Endodermal cell (in vitro differentiated cells): ENCODE results near the gene KRT76. TPM values are rescaled to one million over a fixed set of nuclear protein-coding genes. Genes with fewer than 3 reads are reported as not detected.
"Not testable (repeated sequence)": the region's sequence is repeated elsewhere in the genome, so short reads cannot be mapped to it uniquely, and the experiment has no call there.

Experiments used
- DNase-seq: peaks from one replicate; pipeline ENCODE4 v3.0.0-alpha.2; 2017
- H3K27ac ChIP-seq: 2 replicates; pipeline ENCODE4 v1.5.1; 2013; ENCODE audit warnings: mild to moderate bottlenecking, low read depth, low read length, moderate library complexity
- H3K27me3 ChIP-seq: 2 replicates; pipeline ENCODE4 v1.6.1; 2013; ENCODE audit warnings: mild to moderate bottlenecking, low read length, moderate library complexity; ENCODE audit not compliant: insufficient read depth, control insufficient read depth, poor library complexity, severe bottlenecking
- H3K36me3 ChIP-seq: 2 replicates; pipeline ENCODE4 v1.7.0; 2013; ENCODE audit warnings: mild to moderate bottlenecking, low read length, moderate library complexity; ENCODE audit not compliant: control insufficient read depth, insufficient read depth
- H3K4me1 ChIP-seq: one replicate; pipeline ENCODE4 v1.7.0; 2013; ENCODE audit warnings: low read length; ENCODE audit not compliant: control insufficient read depth, insufficient read depth
- H3K4me3 ChIP-seq: 2 replicates; pipeline ENCODE4 v1.5.1; 2013; ENCODE audit warnings: mild to moderate bottlenecking, low read length, moderate library complexity
- H3K9ac ChIP-seq: 2 replicates; pipeline ENCODE4 v1.6.1; 2013; ENCODE audit warnings: mild to moderate bottlenecking, low read length, moderate library complexity; ENCODE audit not compliant: poor library complexity, severe bottlenecking; ENCODE audit errors: extremely low read depth
- H3K9me3 ChIP-seq: 2 replicates; pipeline ENCODE4 v1.6.1; 2013; ENCODE audit warnings: mild to moderate bottlenecking, low read length, moderate library complexity; ENCODE audit not compliant: control insufficient read depth
- H3K27ac Mint-ChIP-seq: 2 replicates; pipeline ENCODE4 v1.8.0; 2020; ENCODE audit warnings: mixed read lengths
- H3K27me3 Mint-ChIP-seq: 2 replicates; pipeline ENCODE4 v1.8.0; 2021; ENCODE audit warnings: mild to moderate bottlenecking, mixed read lengths; ENCODE audit not compliant: insufficient read depth
- H3K36me3 Mint-ChIP-seq: 2 replicates; pipeline ENCODE4 v1.8.0; 2020; ENCODE audit warnings: low read depth, mixed read lengths
- H3K4me1 Mint-ChIP-seq: 2 replicates; pipeline ENCODE4 v1.8.0; 2020; ENCODE audit warnings: mixed read lengths
- H3K4me3 Mint-ChIP-seq: 2 replicates; pipeline ENCODE4 v1.8.0; 2020; ENCODE audit warnings: mild to moderate bottlenecking, moderate library complexity, mixed read lengths
- H3K9me3 Mint-ChIP-seq: 2 replicates; pipeline ENCODE4 v1.8.0; 2020; ENCODE audit warnings: mild to moderate bottlenecking, mixed read lengths
- CTCF ChIP-seq: fragments of 200-600 bp; sonication (generic); conservative IDR thresholded peaks from 2 replicates; pipeline ENCODE4 v1.5.0; 2021; ENCODE audit warnings: antibody characterized with exemption, mild to moderate bottlenecking
- WGBS, 2 experiments: methylation state at CpG; one replicate each; pipeline versions ENCODE4 v1.1.5 to v1.1.7; 2013; ENCODE audit warnings: missing lambda C conversion rate in 2 of 2, mixed read lengths in 1 of 2; ENCODE audit not compliant: insufficient coverage in 1 of 2, insufficient read length in 1 of 2; 5-methylcytosine and 5-hydroxymethylcytosine counted together
- total RNA-seq, 2 donors: library from RNA; stranded (reverse); fragmentation: NEBNext Ultra II Directional in 1 of 2; extraction: Animal tissue kit (Norgen Biotek cat#: 25700) in 1 of 2; gene quantifications; 2 replicates in 1 of 2; 3 replicates in 1 of 2; pipeline ENCODE4 v1.2.1, GENCODE V29; 2021

The KRT76 gene
- total RNA-seq, 2 donors from 2014 or later = not detected

GRCh38 chr12:52752516-52752915, 24.6 kb downstream of the KRT76 start:
- DNase-seq = no peak
- Mint-ChIP-seq H3K27me3 (peaks cover 41% of the 10 kb centered on the region), H3K27ac (no peak overlapping the region), H3K36me3 (no peaks in the 10 kb centered on the region), H3K4me1 (no peaks in the 10 kb centered on the region), H3K4me3 (no peak overlapping the region), H3K9me3 (no peaks in the 10 kb centered on the region)
- H3K9me3 ChIP-seq = no peaks in the 10 kb centered on the region
- 78 to 100% methylated on average over 2 of the region's 2 CpGs for WGBS, 2 experiments
- TF ChIP-seq CTCF = no peak
- H3K27me3 ChIP-seq = peaks cover 61% of the 10 kb centered on the region
- H3K27ac ChIP-seq = no peak overlapping the region
- H3K4me3 ChIP-seq = no peak overlapping the region
- H3K4me1 ChIP-seq = no peaks in the 10 kb centered on the region
- no peaks in the 10 kb centered on the region for H3K36me3 ChIP-seq
- H3K9ac ChIP-seq = no peak overlapping the region

DNA sequence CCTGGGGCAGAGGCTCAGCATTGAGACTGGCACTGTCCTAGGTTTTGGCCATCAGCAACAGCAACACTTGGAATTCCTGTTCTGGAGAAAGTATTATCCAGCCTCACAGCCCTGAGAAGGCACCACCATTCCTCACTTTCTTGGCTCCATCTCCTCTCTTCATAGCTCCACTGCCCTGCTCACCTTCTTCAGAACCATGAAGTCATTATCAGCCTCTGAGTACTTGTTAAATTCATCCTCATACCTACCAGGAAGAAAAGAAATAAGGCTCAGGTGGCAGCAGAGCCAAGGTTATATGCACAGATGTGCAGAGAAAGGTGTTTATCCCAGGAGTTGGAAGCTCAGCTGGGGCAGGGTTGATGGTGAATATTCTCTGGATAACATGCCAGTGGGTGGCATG, 25.4 kb downstream of the KRT76 start:
- Histone ChIP-seq H3K4me3 (no peak overlapping the region), H3K36me3 (no peaks in the 10 kb centered on the region), H3K27ac (no peak overlapping the region), H3K27me3 (peaks cover 67% of the 10 kb centered on the region), H3K9me3 (no peaks in the 10 kb centered on the region), H3K9ac (no peak overlapping the region), H3K4me1 (no peaks in the 10 kb centered on the region)
- Mint-ChIP-seq H3K4me1 (no peaks in the 10 kb centered on the region), H3K27me3 (peaks cover 41% of the 10 kb centered on the region), H3K36me3 (no peaks in the 10 kb centered on the region), H3K4me3 (no peak overlapping the region), H3K27ac (no peak overlapping the region), H3K9me3 (no peaks in the 10 kb centered on the region)
- DNase-seq = no peak
- no peak for TF ChIP-seq CTCF

DNA sequence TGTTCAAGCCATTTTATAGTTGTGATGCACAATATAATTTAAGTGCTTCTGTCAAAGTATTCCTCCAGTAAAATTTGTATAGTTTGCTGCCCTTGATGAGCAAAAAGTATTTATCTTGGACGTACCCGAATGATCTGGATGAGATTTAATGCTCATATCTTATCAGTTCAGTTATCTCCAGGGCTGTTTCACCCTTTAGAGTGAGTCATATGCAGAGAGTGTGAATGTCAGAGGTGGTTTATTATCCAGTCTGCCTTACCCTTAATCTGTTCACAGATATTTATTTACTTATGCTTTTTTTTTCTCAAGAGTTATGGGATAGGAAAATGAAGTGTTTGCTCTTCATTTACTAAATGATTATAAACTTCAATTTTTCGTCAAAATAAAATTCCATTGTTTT, 26.6 kb downstream of the KRT76 start:
- not testable (repeated sequence) for DNase-seq, H3K36me3 Mint-ChIP-seq, H3K9me3 Mint-ChIP-seq, H3K4me1 Mint-ChIP-seq, H3K27ac Mint-ChIP-seq, H3K4me3 Mint-ChIP-seq, H3K27ac ChIP-seq, H3K4me3 ChIP-seq, H3K9me3 ChIP-seq, H3K9ac ChIP-seq, H3K36me3 ChIP-seq, H3K4me1 ChIP-seq
- peaks cover 47% of the 10 kb centered on the region for H3K27me3 Mint-ChIP-seq
- WGBS, 2 experiments = 90% methylated on average over 2 of the region's 3 CpGs; no CpG with 5 or more reads in 1 of the 2 experiments
- peaks cover 77% of the 10 kb centered on the region for H3K27me3 ChIP-seq

DNA sequence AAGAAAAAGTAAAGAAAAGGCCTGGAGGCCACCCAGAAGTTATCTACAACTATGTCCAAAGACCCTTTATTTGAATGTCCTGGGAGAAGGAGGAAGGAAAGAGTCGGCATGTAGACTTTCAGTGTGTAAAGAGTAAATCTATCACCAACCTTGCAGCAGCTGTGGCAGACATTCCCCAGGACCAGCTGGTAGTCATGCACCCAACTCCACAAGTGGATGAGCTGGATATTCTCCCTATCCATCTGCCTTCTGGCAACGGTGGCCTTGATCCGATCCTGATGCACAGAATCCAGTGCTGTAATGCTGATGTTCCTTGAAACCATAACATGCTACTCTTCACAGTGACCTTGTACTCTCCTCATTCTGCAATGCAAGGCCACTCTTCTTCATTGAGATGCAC, 27.3 kb downstream of the KRT76 start:
- Histone ChIP-seq H3K27ac (no peak overlapping the region), H3K4me1 (no peaks in the 10 kb centered on the region), H3K9ac (no peak overlapping the region), H3K27me3 (peaks cover 77% of the 10 kb centered on the region), H3K9me3 (no peaks in the 10 kb centered on the region), H3K4me3 (no peak overlapping the region), H3K36me3 (no peaks in the 10 kb centered on the region)
- Mint-ChIP-seq H3K9me3 (no peaks in the 10 kb centered on the region), H3K4me3 (no peak overlapping the region), H3K4me1 (no peaks in the 10 kb centered on the region), H3K27ac (no peak overlapping the region), H3K27me3 (peaks cover 49% of the 10 kb centered on the region), H3K36me3 (no peaks in the 10 kb centered on the region)
- DNase-seq = no peak
- TF ChIP-seq CTCF = no peak
- 91% methylated on average over 3 of the region's 3 CpGs; no CpG with 5 or more reads in 1 of the 2 experiments for WGBS, 2 experiments
